Progenitor cell of endocrine pancreas (in vitro differentiated cells): ENCODE measurements around the gene TRAPPC4. TPM values are rescaled to one million over a fixed set of nuclear protein-coding genes. Genes with fewer than 3 reads are reported as not detected.
A peak's percentile ranks its signal among the peaks of the same experiment; 100 is the strongest.

Source experiments
- DNase-seq: peaks from one replicate; pipeline ENCODE4 v3.0.0; 2021; ENCODE audit warnings: low spot score; ENCODE audit not compliant: unreplicated experiment
- H3K27ac Mint-ChIP-seq: 2 replicates; pipeline ENCODE4 v1.8.0; 2021; ENCODE audit warnings: mild to moderate bottlenecking, moderate library complexity, mixed read lengths
- H3K27me3 Mint-ChIP-seq: 2 replicates; pipeline ENCODE4 v1.8.0; 2021; ENCODE audit warnings: mixed read lengths
- H3K36me3 Mint-ChIP-seq: 2 replicates; pipeline ENCODE4 v1.8.0; 2022; ENCODE audit warnings: mixed read lengths; ENCODE audit not compliant: insufficient read depth
- H3K4me1 Mint-ChIP-seq: 2 replicates; pipeline ENCODE4 v1.8.0; 2021; ENCODE audit warnings: low read depth, mixed read lengths
- H3K4me3 Mint-ChIP-seq: 2 replicates; pipeline ENCODE4 v1.8.0; 2021; ENCODE audit warnings: low read depth, mild to moderate bottlenecking, moderate library complexity, mixed read lengths
- H3K9me3 Mint-ChIP-seq: 2 replicates; pipeline ENCODE4 v1.8.0; 2021; ENCODE audit warnings: low read depth, mixed read lengths
- CTCF ChIP-seq: fragments of 200-600 bp; sonication (generic); IDR thresholded peaks from one replicate; pipeline ENCODE4 v1.5.0; 2021; ENCODE audit warnings: antibody characterized with exemption, mild to moderate bottlenecking; ENCODE audit not compliant: unreplicated experiment
- total RNA-seq: library from RNA; stranded (reverse); gene quantifications from 2 replicates; pipeline ENCODE4 v1.2.1, GENCODE V29; 2021

TRAPPC4 gene
- total RNA-seq, 1 donor from 2014 or later, result 60.3 TPM

GRCh38 chr11:119048644-119049043 is 30.1 kb downstream of the TRAPPC4 start:
- Mint-ChIP-seq H3K4me3 (no peak overlapping the region), H3K4me1 (no peaks in the 10 kb centered on the region), H3K27ac (no peak overlapping the region), H3K36me3 (peaks cover 33% of the 10 kb centered on the region), H3K27me3 (no peaks in the 10 kb centered on the region), H3K9me3 (no peaks in the 10 kb centered on the region)
- no peak for TF ChIP-seq CTCF
- DNase-seq, result no peak

- Mint-ChIP-seq H3K9me3 (no peaks in the 10 kb centered on the region), H3K4me1 (no peaks in the 10 kb centered on the region), H3K4me3 (no peak overlapping the region), H3K36me3 (peaks cover 37% of the 10 kb centered on the region), H3K27me3 (no peaks in the 10 kb centered on the region), H3K27ac (no peak overlapping the region)
- DNase-seq, result no peak
- no peak for TF ChIP-seq CTCF
These were observed 30.5 kb downstream of the TRAPPC4 start for GRCh38 chr11:119049081-119049480.

- Mint-ChIP-seq H3K4me1 (peaks cover 8% of the 10 kb centered on the region), H3K9me3 (no peaks in the 10 kb centered on the region), H3K4me3 (no peak overlapping the region), H3K27ac (no peak overlapping the region), H3K27me3 (no peaks in the 10 kb centered on the region), H3K36me3 (peaks cover 32% of the 10 kb centered on the region)
- no peak for TF ChIP-seq CTCF
- DNase-seq, result no peak
These were observed 33.0 kb downstream of the TRAPPC4 start for GRCh38 chr11:119051440-119052162.

- H3K27me3 Mint-ChIP-seq, result no peaks in the 10 kb centered on the region
- peaks cover 30% of the 10 kb centered on the region for H3K36me3 Mint-ChIP-seq
- no peak overlapping the region for H3K4me3 Mint-ChIP-seq
- DNase-seq, result no peak
- H3K4me1 Mint-ChIP-seq, result peaks cover 8% of the 10 kb centered on the region
- no peak for TF ChIP-seq CTCF
- no peak overlapping the region for H3K27ac Mint-ChIP-seq
- no peaks in the 10 kb centered on the region for H3K9me3 Mint-ChIP-seq
These were observed 33.7 kb downstream of the TRAPPC4 start for GRCh38 chr11:119052163-119052814.

- Mint-ChIP-seq H3K9me3 (no peaks in the 10 kb centered on the region), H3K4me1 (peaks cover 20% of the 10 kb centered on the region), H3K27ac (no peak overlapping the region), H3K27me3 (no peaks in the 10 kb centered on the region), H3K36me3 (peaks cover 20% of the 10 kb centered on the region), H3K4me3 (peak overlapping the region; percentile 47)
- TF ChIP-seq CTCF, result no peak
- no peak for DNase-seq
These were observed 35.9 kb downstream of the TRAPPC4 start for GRCh38 chr11:119054418-119054817.
